HG03469 (cell line): ENCODE data around the gene TIAM2.
A peak's percentile ranks its signal among the peaks of the same experiment; 100 is the strongest.

Source experiments
- ATAC-seq: cut with Tn5 transposase; IDR thresholded peaks from one replicate; pipeline ENCODE4 v1.9.1; 2021; ENCODE audit warnings: mild to moderate bottlenecking, moderate library complexity, moderate number of reproducible peaks; ENCODE audit not compliant: unreplicated experiment

The TIAM2 gene

DNA sequence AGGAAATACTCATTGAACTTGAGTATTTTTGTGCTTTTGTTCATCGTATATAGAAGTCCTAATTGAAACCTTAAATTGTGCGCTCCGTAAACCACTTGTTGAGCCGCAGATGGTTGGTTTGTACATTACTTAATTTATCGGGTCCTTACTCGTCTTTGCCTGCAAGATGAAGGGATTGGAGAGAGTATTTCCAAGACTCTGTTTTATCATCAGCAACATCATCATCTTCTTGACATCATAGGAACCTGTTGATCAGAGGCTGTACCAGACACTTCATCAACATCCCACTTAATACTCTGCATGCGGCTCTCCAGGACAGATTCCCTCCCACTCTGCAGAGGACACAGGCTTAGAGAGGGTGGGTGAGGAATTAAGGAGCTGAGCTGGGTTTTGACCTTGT is 28.6 kb downstream of the TIAM2 start:
- no peak for ATAC-seq

DNA sequence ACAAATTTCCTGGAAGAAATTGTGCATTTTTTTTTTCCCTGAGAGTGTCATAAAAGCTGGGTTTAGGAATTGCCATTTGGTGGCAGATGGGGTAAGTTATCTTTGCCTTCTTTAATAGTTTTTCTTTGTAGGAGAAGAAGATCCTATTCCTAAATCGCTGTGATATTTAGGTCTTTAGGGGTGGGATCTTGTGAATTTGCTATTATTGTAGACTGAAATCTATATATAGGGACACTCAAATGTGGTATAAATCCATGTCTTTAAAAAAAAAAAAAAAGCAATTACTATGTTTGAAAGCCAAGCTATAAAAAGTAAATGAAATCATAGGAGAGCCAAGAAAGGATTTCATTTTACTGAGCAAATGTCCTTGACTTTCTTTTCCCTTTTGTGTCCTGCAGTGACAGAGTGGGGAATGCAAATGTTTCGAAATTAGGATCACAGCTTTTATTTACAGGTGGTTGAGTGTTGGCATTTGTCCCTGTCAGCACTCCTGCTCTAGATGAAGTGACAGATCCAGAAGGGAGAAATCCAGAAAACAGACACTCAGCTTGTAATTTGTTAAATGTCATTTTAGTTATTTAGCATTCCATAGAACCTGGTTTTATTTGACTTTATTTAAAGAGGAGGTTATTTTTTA is 29.4 kb downstream of the TIAM2 start:
- ATAC-seq: no peak

DNA sequence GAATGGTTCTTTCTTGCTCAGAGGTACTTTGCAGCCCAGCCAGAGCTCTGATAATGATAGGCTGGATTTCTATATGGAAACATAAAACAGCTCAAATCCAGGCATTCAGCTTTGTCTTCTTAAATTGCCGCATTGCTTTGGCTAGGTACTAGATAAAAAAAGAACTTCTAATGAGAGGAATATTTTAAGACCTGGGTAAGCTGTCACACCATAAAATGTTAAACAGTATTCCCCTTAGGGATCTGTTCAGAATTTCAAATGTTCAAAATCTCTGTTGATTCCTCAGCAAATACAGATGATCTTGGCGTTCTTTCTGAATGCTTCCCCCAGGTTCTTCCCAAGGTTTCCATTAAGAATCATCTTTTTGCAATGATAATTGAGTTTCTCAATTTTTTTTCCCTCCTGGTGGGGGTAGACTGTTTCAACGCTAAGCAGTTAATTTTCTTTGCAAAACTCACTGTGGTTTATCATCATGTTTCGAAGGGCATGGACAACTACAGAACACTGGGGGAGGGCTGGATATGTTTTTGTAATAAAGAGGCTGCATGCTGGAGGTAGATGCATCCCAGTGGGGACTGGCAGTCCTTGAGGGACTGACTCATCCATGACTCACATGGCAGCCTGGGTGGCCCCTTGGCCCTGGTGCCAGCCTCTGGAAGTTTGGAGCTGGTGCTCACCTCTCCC is 31.0 kb downstream of the TIAM2 start:
- no peak for ATAC-seq

DNA sequence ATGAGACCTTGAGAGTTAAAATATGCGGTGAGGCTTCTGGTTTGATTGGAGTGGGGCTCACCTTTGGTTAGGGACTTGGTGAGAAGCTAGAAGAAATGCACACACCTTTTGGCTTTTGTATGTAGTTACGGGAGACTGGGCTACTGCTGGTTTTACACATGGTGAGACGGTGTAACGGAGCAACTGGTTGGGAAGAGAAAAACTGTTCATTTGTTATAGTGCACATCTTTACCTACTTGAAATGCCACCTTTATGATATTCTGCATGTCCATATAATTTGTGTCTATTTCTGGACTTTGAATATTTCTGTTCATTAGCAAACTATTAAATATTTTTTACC is 31.6 kb downstream of the TIAM2 start:
- no peak for ATAC-seq

DNA sequence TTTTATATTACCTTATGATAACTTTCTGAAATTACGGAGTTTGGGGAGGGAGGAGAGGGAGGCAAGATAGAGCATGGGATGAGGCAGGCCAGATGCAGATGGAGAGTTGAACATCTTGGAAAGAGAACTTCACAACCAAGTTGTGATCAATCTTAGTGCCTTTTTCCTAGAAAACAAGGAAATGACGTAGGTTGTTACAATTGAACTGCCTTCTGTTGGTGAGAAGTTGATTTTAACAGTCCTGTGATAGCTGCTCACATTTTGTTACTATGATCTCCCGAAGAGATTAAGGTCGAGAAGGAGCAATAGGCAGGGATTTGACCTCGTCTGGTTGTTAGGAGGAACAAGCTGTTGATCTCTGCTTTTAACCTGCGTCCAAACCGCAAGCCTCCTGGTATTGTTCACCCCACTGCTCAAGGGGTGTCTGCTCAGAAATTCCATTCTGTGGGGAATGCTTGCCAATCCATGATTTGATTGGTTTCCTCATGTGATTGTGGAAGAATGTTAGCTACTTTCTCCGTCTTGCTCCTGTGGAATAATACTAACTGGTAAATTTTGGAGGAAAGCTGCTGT is 35.1 kb downstream of the TIAM2 start:
- no peak for ATAC-seq

DNA sequence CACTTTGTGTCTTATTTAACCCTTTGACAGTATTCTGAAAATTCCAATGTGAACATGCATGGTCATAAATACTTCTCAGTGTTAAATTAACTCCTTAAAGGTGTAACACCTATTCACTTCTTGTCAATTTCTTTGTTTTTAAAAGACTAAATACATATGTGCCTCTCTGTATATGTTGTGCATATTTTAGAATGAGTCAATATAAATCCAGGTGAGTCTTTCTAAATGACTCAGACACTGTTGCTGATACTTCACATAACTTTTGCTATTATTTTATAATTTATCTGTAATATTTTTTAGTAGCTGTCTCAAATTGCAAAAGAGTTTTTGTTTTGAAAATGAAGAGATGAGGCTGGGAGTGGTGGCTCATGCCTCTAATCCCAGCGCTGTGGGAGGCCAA is 36.0 kb downstream of the TIAM2 start:
- ATAC-seq: no peak

DNA sequence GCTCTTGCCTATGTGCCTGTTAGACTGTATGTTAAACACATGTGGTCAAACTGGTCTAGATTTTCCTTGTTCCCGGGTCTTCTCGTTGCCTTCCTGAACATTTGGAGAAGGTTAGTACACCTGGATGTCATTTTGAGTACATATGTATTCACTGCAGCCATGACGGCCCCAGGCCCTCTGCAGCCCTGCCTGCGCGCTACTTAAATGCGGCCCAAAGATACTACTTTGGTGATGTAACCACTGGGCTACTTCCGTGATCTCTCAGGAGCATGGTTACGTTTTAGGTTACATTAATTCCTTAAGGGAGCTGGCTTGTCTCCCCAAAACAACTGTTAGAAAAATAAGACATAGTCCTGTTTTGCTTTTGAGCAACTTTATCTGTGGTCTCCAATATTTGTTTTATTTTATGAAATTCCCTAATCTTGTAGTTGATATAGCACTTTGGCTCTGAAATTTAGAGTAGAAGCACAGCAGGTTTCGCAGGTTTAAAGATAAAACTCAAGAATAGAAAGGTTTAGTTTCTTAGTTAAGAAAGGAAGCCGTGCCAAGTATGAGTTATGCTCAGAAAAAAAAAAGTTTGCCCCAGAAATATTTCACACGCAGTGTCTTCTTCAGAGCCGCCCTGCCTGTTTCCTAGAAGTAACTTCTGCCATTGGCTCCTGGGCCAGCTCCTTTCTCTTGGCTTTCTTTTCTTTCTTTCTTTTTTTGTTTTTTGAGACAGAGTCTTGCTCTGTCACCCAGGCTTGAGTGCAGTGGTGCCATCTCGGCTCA is 38.1 kb downstream of the TIAM2 start:
- ATAC-seq: no peak

DNA sequence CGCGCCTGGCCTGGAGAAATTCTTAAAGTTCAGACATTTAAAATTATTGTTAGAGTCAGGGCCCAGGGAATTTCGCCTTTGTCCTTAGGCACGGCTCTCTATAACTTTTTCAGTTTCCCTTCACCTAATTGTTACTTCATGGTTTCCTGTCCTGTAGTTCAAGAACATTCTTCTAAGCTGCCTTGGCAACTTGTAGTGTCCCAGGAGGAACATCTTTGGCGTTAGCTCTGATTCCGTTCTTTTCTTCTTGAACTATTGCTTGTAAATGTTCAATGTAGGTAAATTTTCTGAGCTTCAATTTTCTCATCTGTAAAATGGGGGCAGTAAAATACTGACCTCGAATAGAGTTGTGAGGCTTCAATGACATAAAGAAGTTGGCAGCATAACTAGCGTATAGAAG is 41.8 kb downstream of the TIAM2 start:
- no peak for ATAC-seq

DNA sequence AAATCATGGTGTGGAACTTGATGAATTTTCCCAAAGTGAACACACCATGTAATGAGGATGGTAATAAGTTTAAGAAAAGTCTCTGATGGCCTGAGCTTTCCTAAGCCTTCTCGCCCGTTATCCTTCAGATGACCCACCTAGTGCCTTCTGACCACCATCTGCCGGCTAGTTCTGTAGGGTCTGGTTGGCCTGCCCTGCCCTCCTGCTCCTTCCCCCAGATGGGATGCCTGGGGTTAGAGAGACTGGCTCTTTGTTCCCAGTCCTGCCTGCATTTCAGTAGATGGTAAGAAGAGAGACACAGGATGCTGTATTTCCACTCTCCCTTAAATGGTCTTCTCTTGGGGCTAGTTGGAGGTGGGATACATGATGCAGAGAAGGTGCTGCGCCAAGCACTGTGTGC is 43.0 kb downstream of the TIAM2 start:
- no peak for ATAC-seq

DNA sequence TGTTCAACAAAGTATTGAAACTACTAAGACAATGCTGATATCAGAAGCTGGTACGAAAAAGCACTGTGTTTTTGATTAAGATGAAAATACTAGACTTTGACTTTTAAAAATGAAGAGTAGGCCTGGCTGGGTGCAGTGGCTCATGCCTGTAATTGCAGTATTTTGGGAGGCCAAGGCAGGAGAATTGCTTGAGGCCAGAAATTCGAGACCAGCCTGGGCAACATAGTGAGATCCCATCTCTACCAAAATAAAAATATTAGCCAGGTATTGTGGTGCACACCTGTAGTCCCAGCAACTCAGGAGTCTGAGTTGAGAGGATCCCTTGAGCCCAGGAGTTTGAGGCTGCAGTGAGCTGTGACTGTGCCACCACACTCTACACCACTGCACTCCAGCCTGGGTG is 43.4 kb downstream of the TIAM2 start:
- no peak for ATAC-seq

DNA sequence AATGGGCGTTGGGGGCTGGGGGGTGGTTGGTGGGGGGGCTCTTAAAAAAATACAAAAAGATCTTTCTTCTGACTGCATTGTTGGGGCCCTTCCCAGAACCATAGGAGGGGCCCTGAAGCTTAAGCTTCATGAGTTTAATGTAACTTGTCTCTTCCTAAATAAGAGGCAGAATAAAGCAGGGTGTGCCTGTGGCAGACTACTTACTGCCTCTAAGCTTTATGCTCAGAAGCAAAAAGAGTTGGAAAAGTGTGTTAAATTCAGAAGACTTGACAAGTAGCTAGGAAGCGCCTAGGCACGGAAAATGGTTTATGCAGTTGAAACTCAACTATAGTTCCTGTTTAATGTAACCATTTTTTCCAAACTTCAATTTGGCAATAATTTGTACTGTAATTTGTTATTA is 44.5 kb downstream of the TIAM2 start:
- no peak for ATAC-seq

DNA sequence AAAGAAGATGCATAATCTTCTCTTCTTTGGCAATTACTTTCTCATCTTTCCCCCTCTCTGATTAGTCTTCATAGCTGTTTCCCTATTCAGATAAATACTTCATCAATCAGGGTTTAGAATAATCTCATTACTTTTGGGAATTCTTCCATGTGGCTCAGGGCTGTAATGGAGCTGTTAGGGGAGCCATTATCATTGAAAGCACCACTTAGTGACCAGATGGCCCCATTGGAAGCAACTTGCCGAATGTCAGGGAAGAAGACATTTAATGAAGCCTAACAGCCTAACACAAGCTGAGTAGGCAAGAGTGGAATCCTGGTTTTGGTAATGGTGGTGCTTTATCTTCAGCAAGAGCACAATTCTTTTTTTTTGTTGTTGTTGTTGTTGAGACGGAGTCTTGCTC is 45.0 kb downstream of the TIAM2 start:
- ATAC-seq: no peak

DNA sequence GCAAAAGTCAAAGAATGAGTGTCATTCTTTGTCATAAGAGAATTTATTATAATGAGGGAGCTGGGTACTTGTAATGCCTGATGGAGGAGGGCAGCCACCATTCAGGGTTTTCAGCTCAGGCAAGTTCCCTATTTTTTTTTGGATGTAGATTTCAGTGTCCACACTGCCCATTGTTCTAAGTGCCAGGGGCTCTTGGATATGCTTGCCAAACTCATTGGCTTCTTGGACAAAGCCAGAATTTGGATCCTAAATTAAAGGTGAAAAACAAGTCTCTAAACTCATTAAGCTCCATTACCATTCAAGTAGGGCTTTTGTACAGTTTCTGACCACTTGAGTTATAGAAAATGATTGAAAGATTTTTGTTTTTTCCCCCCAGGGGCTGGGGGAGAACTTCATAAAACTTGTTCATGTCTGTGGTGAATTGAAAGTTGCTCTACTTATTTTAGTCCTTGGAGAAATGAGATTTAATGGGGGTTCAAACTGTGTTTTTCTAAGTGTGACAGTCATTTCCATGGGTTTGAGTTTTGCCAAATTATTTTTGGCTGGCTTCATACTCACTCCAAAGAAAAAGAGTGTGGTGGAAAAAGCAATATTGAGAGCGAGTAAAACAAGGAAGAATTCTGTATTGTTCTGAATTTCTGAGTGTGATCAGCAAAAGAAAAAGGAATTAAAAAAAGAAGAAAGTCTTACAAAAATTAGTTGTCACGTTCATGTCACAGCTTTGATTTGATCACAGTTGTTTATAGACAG is 46.0 kb downstream of the TIAM2 start:
- ATAC-seq: no peak

DNA sequence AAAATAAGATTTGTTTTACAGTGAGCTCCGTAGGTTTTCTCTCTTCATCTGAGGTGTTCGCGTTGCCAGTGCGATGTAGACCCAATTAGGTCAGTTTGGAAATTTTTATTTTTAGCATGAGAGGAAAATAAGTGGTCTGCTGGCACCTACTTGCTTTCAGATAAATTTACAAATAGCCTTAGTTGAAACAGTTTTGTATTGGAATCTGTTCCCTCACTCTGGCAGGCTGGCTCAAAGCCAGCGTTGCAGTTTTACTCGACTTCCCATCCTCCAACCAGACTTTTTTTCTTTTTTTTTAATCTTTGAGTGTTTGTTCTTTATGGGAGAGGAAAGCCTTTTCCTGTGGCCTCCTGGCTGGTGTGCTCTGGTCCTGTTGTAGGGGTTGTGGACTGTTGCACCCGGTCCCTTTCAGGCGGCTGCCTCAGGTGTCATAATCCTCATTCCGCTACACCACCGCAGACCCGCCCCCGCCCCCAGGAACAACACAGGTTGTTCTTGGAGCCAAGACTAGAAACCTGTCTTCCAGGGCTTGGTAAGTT is 46.7 kb downstream of the TIAM2 start:
- no peak for ATAC-seq

DNA sequence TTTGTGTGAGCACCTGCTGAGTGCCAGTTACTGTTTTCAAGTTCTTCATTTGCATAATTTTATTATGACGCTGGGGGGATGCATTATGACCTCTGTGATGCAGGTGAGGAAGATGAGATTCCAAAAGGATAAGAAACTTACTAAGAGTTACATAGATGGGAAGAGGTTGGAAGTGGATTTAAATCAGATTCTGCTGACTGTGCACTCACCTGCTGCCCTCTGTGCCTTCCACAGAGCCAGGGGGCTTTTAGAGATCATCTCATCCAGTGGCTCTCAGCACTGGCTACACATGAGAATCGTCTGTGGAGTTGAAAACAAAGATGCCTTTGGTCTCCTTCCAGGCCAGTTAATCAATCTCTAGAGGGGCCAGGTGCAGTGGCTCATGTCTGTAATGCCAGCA is 47.9 kb downstream of the TIAM2 start:
- no peak for ATAC-seq

DNA sequence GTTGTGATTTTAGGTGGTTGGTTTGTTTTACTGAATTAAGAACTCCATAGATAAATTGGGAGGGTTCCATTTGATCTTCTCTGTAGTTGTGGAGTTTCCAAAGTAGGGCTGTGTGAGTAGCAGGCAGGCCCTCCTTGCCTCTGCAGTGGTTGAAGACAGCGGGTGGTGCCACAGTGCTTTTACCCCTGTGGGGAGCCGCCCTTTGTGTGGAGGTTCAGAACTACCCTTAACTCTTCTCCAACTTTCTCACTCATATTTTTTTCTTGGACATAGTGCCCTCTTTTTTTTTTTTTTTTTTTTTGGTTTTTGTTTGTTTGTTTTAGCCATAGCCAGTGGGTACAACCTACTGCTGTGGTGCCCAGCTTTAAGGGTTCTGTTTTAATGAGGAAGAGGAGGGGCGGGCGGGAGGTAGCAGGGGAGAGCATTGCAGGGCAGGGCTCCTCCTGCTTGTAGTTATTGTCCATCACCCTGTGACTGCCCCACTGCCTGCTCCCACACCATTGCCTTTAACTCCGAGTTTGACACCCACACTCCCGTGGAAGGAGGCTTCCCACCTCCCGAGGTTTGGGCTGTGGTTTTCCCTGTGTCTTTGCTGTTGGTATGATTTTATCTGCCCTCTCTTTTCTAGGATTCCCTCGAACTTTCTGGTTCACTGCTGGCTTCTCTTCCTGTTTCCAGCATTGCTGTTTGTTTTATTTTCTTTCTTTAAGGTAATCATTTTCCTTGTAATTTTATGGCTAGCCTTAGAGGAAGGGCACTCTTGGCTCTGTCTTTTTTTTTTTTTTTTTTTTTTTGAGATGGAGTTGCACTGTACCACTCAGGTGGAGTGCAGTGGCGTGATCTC is 50.7 kb downstream of the TIAM2 start:
- ATAC-seq: no peak

DNA sequence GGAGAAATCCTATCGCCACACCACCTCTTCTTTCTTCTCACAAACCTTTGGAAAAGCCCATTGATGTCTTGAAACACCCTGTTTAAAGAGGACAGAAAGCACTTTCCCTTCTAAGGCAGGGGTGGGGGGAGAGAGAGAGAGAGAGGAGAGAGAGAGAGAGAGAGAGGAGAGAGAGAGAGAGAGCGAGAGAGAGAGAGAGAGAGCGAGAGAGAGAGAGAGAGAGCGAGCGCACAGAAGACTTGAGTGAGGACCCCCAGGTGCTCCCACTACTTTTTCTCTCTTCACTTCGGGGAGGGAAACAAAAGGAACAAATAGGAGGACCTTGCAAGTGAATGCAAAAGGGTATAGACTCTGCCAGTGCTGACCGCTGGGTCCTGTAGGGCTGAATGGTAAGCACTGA is 52.4 kb downstream of the TIAM2 start:
- ATAC-seq: no peak

DNA sequence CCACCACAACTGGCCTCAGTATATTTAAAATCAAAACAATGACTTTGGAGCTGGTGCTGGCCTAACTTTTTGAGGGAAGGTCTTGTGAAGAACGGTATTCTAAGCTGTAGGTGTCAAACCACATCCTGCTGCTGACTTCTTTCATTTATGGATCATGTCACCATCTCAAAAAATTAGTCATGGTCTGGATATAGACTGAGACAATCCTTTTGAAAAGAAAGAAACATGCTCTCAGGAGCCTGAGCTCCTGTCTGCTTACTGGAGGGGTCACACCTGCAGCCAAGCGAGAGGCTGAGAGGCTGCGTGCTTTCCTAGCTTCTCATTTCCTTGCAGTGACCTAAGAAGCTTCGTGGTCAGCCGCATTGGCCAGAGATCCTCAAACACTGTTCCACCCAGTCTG is 55.2 kb downstream of the TIAM2 start:
- peak; percentile 93 for ATAC-seq

DNA sequence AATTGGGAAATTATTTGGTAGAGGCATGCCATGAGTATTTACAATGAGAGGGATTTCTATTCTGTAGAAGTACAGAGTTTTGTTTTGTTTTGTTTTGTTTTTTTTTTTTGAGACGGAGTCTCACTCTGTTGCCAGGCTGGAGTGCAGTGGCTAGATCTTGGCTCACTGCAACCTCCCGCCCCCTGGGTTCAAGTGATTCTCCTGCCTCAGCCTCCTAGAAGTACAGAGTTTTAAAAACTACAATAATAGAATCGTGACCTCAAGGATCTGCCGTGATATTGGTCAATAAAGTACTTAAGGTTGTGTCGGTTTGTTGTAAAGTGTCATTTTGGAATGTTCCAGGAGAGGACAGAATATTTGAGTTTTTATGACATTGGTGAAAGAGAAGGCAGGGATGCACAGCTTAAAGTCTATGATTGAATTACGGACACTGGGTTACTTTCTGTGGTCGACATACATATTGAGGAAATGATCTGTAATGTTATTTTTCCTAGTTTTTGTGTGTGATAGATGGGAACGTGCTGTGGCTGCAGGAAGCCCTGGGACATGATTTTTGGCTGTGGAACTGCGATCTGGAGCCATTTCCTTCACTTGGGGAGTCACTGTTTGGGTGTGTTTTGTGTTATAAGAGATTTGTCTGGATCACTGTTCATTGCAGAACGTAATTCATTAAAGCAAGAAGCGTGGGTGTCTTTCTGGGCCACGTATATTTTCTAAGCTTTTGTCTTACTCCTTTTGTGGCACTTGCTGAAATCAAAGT is 59.6 kb downstream of the TIAM2 start:
- no peak for ATAC-seq
